GM12892 (cell line): ENCODE measurements around the gene CDH3. TPM values are rescaled to one million over a fixed set of nuclear protein-coding genes. Genes with fewer than 3 reads are reported as not detected.

Experiments
- DNase-seq: peaks from one replicate; pipeline ENCODE4 v3.0.0; 2011; ENCODE audit not compliant: insufficient read length
- FAIRE-seq: peaks from 2 replicates; lab custom pipeline; 2011; peaks lifted over from hg19 to GRCh38; lab: Jason Lieb, UNC
- POLR2A ChIP-seq: IDR thresholded peaks from 2 replicates; pipeline ENCODE4 v1.6.1; 2011; ENCODE audit warnings: low read depth, low read length, control low read depth
- POLR2AphosphoS5 ChIP-seq: IDR thresholded peaks from 2 replicates; pipeline ENCODE4 v1.6.1; 2011; ENCODE audit warnings: low read depth, low read length, control low read depth
- TAF1 ChIP-seq: IDR thresholded peaks from 2 replicates; pipeline ENCODE4 v1.6.1; 2011; ENCODE audit warnings: low read depth, mild to moderate bottlenecking, control low read depth, low read length, borderline replicate concordance
- polyA plus RNA-seq: library from polyadenylated mRNA; unstranded; fragments of >200 nt; gene quantifications from one replicate; pipeline ENCODE4 v1.2.1, GENCODE V29; 2012; ENCODE audit warnings: missing spikeins, inconsistent platforms; ENCODE audit not compliant: missing spikeins

The CDH3 gene
- not detected for polyA plus RNA-seq

- DNase-seq = no peak
- FAIRE-seq = no peak
These were observed at the start of gene CDH3 for GRCh38 chr16:68644715-68645493. TSS of gene CDH3 (plus strand) at chr16:68645310. CDS start at chr16:68645380, 70 bp downstream.

GRCh38 chr16:68596266-68596665 is 48.8 kb upstream of the CDH3 start:
- no peak for TF ChIP-seq POLR2A
- no peak for TF ChIP-seq POLR2AphosphoS5
- no peak for TF ChIP-seq TAF1
- FAIRE-seq (no peak), DNase-seq (no peak)

More at GRCh38 chr16:68644715-68645493, at the start of gene CDH3:
- no peak for TF ChIP-seq TAF1
- TF ChIP-seq POLR2A = no peak
- TF ChIP-seq POLR2AphosphoS5 = no peak

GRCh38 chr16:68599586-68599985 is 45.5 kb upstream of the CDH3 start:
- DNase-seq (no peak), FAIRE-seq (no peak)
- TF ChIP-seq TAF1 (no peak), POLR2AphosphoS5 (no peak), POLR2A (no peak)

GRCh38 chr16:68605746-68606145 is 39.4 kb upstream of the CDH3 start:
- TF ChIP-seq POLR2A (no peak), TAF1 (no peak), POLR2AphosphoS5 (no peak)
- DNase-seq (no peak), FAIRE-seq (no peak)

- FAIRE-seq = no peak
- TF ChIP-seq POLR2A = no peak
- no peak for TF ChIP-seq POLR2AphosphoS5
- no peak for TF ChIP-seq TAF1
- no peak for DNase-seq
These were observed 37.7 kb upstream of the CDH3 start for GRCh38 chr16:68607443-68607842.

GRCh38 chr16:68608330-68608729 is 36.8 kb upstream of the CDH3 start:
- TF ChIP-seq POLR2A (no peak), POLR2AphosphoS5 (no peak)
- FAIRE-seq = no peak
- no peak for DNase-seq

GRCh38 chr16:68612996-68613395 is 32.1 kb upstream of the CDH3 start:
- no peak for DNase-seq
- no peak for FAIRE-seq
- no peak for TF ChIP-seq POLR2AphosphoS5
- TF ChIP-seq POLR2A = no peak
- TF ChIP-seq TAF1 = no peak

- FAIRE-seq = no peak
- DNase-seq = no peak
- TF ChIP-seq POLR2A (no peak), TAF1 (no peak), POLR2AphosphoS5 (no peak)
These were observed 27.4 kb upstream of the CDH3 start for GRCh38 chr16:68617734-68618133.

GRCh38 chr16:68626557-68626956 is 18.6 kb upstream of the CDH3 start:
- no peak for FAIRE-seq
- no peak for DNase-seq
- TF ChIP-seq POLR2AphosphoS5 (no peak), TAF1 (no peak), POLR2A (no peak)

- TF ChIP-seq TAF1 (no peak), POLR2A (no peak), POLR2AphosphoS5 (no peak)
- DNase-seq (no peak), FAIRE-seq (no peak)
These were observed 17.1 kb upstream of the CDH3 start for GRCh38 chr16:68627951-68628425.

GRCh38 chr16:68629351-68629910 is 15.7 kb upstream of the CDH3 start:
- no peak for FAIRE-seq
- DNase-seq = no peak
- no peak for TF ChIP-seq POLR2A
- TF ChIP-seq POLR2AphosphoS5 = no peak
- TF ChIP-seq TAF1 = no peak
